ENCODE measurements around the gene PIK3CB. TPM values are rescaled to one million over a fixed set of nuclear protein-coding genes. Genes with fewer than 3 reads are reported as not detected.

Gene PIK3CB
- 28.9 TPM for total RNA-seq

DNA sequence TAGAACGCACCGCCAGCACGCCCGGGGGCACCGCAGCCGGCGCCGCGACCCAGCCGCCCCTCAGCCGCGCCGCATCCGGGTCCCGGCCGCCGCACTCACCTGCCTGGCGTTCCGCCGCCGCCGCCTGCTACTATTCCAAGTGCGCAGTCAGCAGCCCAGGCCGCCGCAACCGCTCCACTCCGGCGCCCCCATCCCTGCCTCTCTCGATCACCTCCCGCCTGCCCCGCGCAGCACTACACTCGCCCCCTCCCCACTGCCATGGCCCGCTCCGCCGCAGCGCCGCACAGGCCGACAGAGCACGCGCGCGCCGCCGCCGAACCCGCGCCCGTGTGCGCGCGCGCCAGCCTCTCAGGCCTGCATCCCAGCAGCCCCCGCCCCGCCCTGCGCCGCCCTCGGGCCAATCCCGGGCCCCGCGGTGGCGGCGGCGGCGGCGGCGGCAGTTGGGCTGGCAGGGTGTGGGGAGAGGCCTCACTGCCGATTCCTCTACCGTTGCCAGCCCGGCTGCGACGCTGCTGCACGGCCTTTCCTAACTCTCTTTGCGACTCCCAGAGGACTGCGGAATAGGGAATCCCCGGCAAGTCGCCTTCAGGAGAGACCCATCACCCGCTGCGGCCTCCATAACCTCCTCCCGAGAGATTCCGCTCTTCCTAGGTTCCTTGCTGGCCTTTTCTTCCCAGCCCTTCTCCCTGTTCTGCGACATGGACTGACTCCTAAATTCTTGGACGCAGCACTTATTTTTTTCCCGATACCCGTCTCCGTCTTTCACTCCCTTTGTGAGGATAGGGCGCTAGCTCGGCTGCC is at the start of gene PIK3CB:
PIK3CB (minus strand) TSS at position 333 of the 801 bp plus-strand sequence. CDS start 75,585 bp downstream, outside the sequence.
- peak; percentile 88 to 92 for DNase-seq (ENCODE audit: low spot score in 2 of 2)
- FAIRE-seq = no peak

DNA sequence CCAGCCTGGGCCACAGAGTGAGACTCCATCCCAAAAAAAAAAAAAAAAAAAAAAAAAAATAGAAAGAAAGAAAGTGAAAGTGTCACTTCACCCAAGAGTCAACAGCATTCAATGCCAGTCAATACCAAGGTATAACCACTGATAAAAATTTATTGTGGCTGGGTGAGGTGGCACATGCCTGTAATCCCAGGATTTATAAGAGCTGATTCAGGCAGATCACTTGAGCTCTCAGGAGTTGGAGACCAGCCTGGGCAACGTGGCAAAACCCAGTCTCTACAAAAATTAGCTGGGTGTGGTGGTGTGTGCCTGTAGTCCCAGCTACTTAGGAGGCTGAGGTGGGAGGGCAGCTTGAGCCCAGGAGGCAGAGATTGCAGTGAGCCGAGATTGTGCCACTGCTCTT is 46.5 kb upstream of the PIK3CB start:
- no peak for FAIRE-seq

DNA sequence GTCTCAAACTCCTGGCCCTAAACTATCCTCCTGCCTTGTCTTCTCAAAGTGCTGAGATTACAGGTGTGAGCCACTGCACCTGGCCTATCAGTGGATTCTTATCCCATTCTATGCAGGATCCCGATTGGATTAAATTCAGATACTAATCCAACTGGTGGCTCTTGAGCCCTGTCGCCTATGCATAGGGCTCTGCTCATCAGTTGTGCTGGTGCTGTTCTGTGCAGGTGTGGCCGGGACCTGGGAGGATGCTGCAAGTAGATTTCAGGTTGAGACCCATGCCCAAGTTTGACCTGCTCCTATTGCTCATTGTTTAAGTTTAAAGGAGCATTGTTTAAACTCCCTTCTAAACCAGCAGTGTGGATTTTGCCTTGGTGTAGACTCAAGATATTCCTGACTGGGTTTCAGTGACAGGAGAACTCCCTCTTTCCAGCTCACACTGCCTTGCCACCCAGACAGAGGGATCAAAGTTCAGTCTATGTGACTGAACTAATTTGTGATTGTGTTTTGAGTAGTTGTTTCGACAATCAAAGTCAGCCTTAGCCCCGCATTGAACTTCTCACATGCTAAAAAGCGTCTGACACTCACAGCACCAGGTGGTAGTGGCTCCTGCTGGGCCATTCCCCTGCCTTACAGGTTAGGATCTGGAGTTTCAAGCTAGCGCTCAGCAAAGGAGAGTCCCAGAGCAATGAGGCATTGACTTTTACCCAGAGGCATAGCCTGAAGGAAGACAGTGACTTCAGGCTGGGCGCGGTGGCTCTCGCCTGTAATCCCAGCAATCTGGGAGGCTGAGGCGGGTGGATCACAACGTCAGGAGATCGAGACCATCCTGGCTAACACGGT is 45.0 kb upstream of the PIK3CB start:
- FAIRE-seq (no peak), DNase-seq (ENCODE audit: low spot score in 2 of 2) (no peak)

More for the DNA sequence above, 46.5 kb upstream of the PIK3CB start:
- DNase-seq (ENCODE audit: low spot score in 2 of 2) = no peak

DNA sequence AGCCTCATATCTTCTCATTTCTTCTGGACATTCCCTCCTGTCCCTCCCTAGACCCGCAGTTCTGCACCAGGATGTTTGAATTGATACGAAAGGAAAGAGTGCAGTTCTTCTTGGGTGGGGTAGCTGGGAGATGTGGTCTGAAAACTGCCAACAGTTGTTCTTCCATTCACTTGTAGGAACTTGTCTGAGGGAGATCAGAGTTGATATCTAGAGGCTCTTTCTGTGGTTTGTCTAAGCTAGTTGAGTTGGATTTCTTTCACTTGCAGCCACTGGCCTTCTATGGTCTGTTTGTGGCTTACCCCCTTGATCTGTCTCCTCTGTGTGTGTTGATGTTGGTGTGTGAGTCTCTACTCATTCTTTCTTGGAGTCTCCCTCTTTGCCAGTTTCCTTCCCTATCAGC is 42.5 kb upstream of the PIK3CB start:
- DNase-seq (ENCODE audit: low spot score in 2 of 2) = no peak
- no peak for FAIRE-seq

DNA sequence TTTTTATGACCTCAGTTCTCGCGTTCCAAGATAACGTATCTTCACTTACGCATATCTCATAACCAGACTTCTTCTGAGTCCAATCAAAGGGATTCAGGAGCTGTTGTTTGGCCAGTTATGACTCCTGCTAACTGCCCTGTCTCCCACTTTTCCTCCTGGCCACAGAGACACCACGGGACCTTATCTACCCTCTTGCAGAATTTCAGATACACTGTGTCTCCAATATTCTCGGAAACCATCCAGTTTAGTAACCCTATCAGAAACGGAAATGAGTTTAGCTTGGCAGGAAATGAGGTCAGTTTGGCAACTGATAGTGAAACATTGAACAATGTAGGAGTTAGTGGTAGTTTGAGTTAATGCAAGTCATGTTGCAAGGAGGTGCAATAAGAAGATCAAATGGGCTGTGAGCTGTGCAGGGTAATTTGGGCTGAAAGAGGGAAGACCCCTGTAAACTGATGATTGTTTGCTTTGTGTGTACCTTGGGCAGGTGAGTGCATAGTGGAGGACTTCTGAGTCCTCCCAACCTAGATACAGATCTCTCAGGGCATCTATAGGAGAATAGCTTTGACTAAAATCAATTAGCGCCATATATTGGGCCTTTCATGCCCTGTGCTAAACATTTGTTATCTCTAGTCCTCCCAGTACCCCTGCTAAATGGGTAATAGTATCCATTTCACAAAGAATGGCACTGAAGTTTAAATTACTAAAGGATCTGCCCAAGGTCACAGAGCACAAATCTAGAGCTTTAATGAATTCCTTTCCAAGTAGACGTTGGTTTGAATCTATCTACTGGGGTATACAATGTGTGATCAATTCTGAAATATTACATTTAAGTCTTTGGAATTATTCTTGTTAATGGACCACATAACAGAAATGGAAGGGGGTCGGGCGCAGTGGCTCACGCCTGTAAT is 41.3 kb upstream of the PIK3CB start:
- DNase-seq (ENCODE audit: low spot score in 2 of 2) (no peak), FAIRE-seq (no peak)

DNA sequence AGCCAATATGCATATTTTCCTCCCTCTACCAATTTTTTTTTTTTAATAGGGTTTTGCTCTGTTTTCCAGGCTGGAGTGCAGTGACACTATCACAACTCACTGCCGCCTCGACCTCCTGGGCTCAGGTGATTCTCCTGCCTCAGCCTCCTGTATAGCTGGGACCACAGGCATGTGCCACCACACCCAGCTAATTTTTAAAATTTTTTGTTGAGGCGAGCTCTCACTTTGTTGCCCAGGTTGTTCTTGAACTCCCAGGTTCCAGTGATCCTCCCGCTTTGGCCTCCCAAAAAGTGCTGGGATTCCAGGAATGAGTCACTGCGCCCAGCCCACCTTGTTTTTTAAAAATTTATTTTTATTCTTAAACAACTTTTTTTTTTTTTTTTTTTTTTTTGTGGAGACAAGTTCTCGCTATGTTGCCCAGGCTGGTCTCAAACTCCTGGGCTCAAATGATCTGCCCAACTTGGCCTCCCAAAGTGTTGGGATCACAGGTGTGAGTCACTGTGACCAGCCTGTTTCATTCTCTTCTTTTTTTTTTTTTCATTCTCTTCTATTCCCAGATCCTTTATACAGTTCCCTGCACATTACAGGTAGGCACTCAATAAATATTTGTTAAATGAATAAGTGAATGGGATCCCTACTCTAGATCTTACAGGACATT is 40.5 kb upstream of the PIK3CB start:
- FAIRE-seq (no peak), DNase-seq (ENCODE audit: low spot score in 2 of 2) (no peak)

DNA sequence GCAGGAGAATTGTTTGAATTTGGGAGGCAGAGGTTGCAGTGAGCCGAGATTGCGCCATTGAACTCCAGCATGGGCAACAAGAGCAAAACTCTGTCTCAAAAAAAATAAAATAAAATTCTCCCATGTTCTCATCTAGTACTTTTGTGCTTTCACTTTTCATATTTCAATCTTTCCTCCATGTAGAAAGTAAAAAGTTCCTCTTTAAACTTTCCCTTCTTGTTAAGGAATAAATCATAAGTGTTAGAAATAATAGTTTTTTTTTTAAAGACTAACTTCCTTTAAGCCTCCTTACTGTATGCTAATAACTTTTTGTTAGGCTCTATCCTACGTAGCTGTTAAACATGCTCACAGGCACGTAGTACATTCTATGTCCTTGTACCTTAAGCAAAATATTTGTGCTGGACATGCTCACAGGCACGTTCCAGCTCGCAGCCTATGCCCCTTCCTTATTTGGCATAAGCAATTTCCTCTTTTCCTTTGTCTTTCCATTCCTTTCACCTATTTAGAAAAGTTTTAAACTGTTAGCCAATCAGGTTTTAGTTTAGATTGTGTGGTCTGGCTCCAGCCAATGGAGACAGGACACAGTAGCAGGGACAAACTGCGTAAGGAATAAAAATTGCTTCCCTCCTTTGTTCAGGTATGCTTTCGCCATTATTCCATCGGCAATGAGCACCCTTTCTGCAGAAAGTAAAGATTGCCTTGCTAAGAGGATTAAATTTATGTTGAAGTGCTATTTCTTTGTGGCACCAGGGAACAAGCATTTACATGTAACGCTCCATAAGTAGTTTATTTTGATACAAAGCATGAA is 38.9 kb upstream of the PIK3CB start:
- no peak for DNase-seq (ENCODE audit: low spot score in 2 of 2)
- no peak for FAIRE-seq

DNA sequence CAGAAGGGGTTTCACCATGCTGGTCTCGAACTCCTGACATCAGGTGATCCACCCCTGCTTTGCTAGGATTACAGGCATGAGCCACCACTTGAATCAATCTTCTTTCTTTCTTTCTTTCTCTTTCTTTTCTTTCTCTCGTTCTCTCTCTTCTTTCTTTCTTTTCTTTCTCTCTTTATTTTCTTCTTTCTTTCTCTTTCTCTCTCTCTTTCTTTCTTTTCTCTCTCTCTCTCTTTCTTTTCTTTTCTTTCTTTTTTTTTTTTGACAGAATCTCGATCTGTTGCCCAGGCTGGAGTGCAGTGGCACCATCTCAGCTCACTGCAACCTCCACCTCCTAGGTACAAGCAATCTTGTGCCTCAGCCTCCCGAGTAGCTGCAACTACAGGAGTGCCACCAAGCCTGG is 37.9 kb upstream of the PIK3CB start:
- no peak for DNase-seq (ENCODE audit: low spot score in 2 of 2)
- no peak for FAIRE-seq

DNA sequence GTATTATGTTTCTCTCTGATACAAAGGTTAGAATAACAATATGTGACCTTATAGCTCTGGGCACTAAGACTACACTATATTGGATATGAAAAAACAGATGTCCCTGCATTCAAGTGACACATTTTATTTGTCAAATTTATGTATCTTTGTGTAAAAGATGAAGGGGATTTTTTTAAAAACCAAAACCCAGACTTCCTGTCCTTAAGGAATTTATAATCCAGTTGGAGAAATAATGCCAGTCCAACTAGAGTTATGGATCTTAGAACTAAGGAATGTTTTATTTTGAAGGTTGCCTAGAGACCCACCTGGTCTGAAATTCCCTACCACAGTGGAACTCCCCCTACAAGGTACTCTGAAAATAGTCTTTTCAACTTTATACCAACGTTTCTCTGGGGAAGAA is 33.3 kb upstream of the PIK3CB start:
- DNase-seq (ENCODE audit: low spot score in 2 of 2) (no peak), FAIRE-seq (no peak)

DNA sequence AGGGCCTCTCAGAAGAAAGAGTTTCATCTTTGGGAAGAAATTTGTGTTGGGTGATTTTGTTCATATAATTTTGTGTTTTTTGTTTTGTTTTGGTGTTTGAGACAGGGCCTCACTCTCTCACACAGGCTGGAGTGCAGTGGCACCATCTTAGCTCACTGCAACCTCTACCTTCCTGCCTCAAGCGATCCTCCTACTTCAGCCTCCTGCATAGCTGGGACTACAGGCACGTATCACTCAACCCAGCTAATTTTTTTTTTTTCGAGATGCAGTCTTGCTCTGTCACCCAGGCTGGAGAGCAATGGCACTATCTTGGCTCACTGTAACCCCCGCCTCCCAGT is 29.0 kb upstream of the PIK3CB start:
- DNase-seq (ENCODE audit: low spot score in 2 of 2) = no peak
- no peak for FAIRE-seq

DNA sequence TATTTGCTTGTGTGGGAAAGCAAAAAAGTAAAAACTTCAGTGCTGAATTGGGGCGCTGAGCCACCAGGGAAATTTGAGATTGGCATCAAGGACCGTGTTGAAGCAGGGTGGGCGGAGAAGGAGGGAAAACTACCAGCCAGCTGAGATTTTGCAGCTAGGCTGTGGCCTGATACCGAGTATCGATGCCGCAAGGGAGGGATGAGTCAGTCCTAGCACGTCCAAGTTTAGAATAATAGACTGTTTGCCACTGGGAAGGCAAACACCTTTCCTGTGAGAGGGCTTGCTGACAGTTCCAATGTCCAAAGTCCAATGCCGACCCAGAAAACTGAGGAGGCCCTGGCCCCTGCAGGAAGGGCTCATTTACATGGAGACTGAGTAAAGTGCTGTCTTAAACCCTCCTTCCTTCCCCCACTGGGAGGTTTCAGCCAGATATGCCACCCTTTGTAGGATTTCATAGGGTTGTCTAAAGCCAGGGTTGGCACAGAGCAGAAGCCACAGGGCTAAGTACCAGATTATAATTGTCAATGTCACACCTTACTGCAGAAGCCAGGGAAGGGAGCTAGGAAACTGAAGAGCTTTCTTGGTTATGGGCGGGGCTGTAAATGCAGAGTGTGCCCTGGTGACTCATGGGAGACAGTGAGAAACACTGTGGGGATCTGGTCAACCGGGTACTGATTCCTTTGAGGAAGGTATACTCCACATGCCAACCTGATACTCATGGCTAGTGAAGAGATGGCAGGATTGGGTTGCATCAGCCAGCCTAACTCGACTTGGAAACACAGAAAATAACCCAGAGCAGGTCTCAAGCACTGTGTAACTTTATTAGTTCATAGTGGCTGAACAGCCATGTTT is 28.4 kb upstream of the PIK3CB start:
- DNase-seq (ENCODE audit: low spot score in 2 of 2) (peak in 1 of 2 donors; percentile 37), FAIRE-seq (no peak)

DNA sequence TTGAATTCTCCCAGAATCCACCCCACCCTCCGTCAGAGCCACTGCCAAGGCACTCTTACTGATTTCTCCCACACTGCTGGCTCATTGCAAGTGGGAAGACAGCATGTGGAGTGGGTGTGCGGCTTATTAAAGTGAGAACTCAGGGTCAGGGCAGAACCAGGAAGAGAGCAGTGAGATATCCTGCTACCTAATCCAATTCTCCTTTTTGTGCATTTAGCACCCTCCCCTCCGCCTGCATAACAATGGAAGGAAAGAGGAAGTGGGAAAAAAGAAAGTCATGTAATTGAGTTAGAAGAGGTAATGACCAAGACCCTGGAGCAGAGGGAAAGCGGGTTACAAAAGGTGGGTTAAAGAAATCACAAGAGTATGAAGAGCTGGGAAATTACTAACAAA is 27.8 kb upstream of the PIK3CB start:
- DNase-seq (ENCODE audit: low spot score in 2 of 2) (no peak), FAIRE-seq (no peak)

DNA sequence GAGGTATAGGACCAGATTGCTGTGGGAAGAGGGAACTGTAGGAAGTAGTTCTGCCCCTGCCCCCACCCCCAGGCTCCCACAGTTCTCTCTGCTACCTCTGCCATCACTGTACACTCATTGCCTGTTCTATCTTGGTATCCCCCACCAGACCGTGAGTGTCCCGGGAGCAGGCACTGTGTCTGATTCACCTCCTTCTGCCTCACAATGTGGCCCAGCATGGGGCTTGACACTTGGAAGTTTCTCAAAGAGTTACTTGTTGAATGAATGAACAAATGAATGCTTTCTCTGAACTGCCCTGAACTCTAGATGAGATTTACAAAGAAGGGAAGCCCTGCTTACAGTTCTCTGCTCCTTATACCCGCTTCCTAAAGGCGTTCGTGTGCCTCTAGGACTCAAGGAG is 27.1 kb upstream of the PIK3CB start:
- FAIRE-seq (no peak), DNase-seq (ENCODE audit: low spot score in 2 of 2) (no peak)

DNA sequence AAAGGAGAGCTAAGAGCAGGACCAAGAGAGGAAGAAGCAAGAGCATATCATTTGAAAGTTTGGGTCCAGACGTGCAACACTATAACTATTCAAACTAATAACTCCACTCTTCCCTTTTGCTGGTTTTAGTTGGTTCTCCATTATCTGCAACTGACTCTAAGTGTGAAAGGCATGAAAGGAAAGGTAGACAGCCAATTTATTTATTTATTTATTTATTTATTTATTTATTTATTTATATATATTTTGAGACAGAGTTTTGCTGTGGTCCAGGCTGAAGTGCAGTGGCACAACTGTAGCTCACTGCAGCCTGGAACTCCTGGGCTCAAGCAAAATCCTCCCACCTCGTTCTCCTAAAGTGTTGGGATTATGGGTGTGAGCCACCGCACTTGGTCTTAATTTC is 22.1 kb upstream of the PIK3CB start:
- DNase-seq (ENCODE audit: low spot score in 2 of 2) (no peak), FAIRE-seq (no peak)

DNA sequence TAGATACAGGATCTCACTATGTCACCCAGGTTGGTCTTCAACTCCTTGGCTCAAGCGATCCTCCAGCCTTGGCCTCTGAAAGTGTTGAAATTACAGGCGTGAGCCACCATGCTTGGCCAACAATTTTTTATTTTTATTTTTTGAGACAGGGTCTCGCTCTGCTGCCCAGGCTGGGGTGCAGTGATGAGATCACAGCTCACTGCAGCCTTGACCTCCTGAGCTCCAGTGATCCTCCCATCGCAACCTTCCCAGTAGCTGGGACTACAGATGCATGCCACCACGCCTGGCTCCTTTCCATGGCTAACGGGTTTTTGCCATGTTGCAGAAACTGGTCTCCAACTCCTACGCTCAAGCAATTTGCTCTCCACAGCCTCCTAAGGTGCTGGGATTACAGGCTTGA is 20.2 kb upstream of the PIK3CB start:
- DNase-seq (ENCODE audit: low spot score in 2 of 2) (no peak), FAIRE-seq (no peak)

DNA sequence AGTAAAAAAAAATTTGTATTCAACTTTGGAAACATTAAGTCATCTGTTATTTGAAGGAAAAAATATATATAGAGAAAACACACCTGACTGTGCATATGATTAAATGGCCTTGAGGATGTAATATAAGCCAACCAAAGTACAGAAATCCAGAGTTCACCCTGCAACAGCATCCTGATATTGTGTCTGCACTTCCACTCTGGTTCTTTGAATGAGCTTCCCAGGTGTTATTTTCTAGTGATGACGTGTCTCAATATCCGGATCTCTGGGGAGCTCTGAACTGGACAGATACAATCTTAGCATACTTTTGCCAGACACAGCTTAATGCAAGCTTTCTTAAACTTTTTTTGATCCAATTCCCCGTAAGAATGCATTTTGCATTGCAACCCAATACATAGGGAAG is 19.5 kb upstream of the PIK3CB start:
- FAIRE-seq (no peak), DNase-seq (ENCODE audit: low spot score in 2 of 2) (no peak)

DNA sequence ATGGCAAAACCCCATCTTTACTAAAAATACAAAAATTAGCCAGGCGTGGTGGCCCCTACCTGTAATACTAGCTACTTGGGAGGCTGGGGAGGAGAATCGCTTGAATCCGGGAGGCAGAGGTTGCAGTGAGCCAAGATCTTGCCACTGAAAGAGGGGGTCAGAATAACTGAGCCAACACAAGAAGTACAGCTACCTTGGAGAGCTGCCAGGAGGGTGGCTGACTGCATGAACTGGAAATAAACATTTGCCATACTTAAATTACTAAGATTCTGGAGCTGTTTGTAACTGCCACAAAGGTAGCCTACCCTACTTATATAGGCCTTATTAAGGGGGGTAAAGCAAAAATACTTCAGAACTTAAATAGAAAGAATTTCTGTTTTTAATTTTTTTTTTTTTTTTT is 15.4 kb upstream of the PIK3CB start:
- FAIRE-seq (no peak), DNase-seq (ENCODE audit: low spot score in 2 of 2) (no peak)

DNA sequence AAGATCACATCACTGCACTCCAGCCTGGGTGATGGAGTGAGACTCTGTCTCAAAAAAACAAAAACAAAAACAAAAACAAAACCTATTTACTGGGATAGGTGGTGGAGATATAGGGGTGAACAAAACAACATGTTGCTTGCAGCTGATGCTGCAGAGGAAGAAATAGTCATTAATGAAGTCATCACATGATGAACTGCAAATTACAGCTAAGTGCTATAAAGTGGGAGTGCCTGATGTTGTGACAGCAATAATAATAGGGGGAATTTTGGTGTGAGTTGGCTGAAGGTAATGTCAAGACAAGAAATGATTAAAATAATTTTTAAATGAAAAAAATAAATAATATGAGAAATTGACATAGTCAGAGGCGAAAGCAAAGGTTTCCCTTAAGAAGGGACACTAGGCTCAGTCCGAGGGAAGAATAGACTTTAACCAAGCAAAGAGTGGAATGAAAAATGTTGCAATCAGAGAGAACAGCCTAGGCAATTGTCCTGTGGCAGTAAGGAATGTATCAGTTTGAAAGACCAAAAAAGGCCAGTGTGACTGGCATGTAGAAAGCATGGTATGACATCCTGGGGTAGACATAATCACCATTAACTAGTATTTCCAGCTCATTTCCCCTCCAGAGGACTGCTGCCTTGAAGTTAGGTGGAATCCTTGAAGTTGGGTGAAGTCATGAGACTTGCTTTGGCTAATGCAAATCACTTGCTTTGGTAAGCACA is 14.7 kb upstream of the PIK3CB start:
- DNase-seq (ENCODE audit: low spot score in 2 of 2) (no peak), FAIRE-seq (no peak)

All from frontal cortex (tissue), 4 donors.